IMR-90 (cell line): Measurements from ENCODE around the gene GGACT. TPM values are rescaled to one million over a fixed set of nuclear protein-coding genes. Genes with fewer than 3 reads are reported as not detected.

ENCODE experiments used
- ATAC-seq: fragments of 200-7000 bp; cut with Tn5 transposase; 2 replicates; pipeline ENCODE4 v1.9.1; 2020; ENCODE audit warnings: low read depth, mild to moderate bottlenecking, moderate library complexity
- BruUV-seq: library from RNA; stranded (reverse); fragments of 400-500 nt; replicated peaks from 2 replicates; lab custom pipeline; 2021; lab: Mats Ljungman, UMichigan
- CTCF ChIA-PET: fragments of 300-600 bp; formaldehyde crosslinking; extraction: SDS; loops from one replicate; lab custom pipeline; 2021; ENCODE audit warnings: antibody characterized with exemption; lab: Yijun Ruan, JAX
- POLR2A ChIA-PET: fragments of 300-600 bp; sonication (Branson Sonifier 250); formaldehyde crosslinking; loops from one replicate; lab custom pipeline; 2022; ENCODE audit warnings: antibody characterized with exemption; ENCODE audit not compliant: unreplicated experiment; lab: Charles Lee
- DNase-seq: peaks from one replicate; pipeline ENCODE4 v3.0.0; 2013
- H2AFZ ChIP-seq: replicated peaks from 2 replicates; pipeline ENCODE3; 2013; ENCODE audit warnings: low read length, mild to moderate bottlenecking; ENCODE audit not compliant: poor library complexity
- H2AK5ac ChIP-seq: 2 replicates; pipeline ENCODE4 v1.6.1; 2013; ENCODE audit warnings: low read depth, low read length, inconsistent platforms
- H2AK9ac ChIP-seq: replicated peaks from 2 replicates; pipeline ENCODE3; 2013; ENCODE audit warnings: mild to moderate bottlenecking, low read depth, low read length, moderate library complexity; ENCODE audit not compliant: poor library complexity
- H2BK120ac ChIP-seq: 2 replicates; pipeline ENCODE4 v1.6.1; 2013; ENCODE audit warnings: low read depth, low read length, inconsistent platforms
- H2BK15ac ChIP-seq: 3 replicates; pipeline ENCODE4 v1.6.1; 2013; ENCODE audit warnings: low read depth, low read length, inconsistent platforms
- H2BK20ac ChIP-seq: 2 replicates; pipeline ENCODE4 v1.6.1; 2013; ENCODE audit warnings: low read depth, mild to moderate bottlenecking, inconsistent platforms, low read length, moderate library complexity
- H2BK5ac ChIP-seq: 2 replicates; pipeline ENCODE4 v1.6.1; 2013; ENCODE audit warnings: mild to moderate bottlenecking, low read depth, low read length, inconsistent platforms; ENCODE audit not compliant: poor library complexity, severe bottlenecking
- H3K14ac ChIP-seq: replicated peaks from 2 replicates; pipeline ENCODE4 v1.6.1; 2013; ENCODE audit warnings: low read depth, low read length, inconsistent platforms
- H3K18ac ChIP-seq: 2 replicates; pipeline ENCODE4 v1.6.1; 2013; ENCODE audit warnings: low read depth, low read length, control low read depth
- H3K23ac ChIP-seq: 2 replicates; pipeline ENCODE4 v1.6.1; 2013; ENCODE audit warnings: low read depth, low read length, inconsistent platforms
- H3K27ac ChIP-seq: 2 replicates; pipeline ENCODE4 v1.5.1; 2013; ENCODE audit warnings: mild to moderate bottlenecking, control low read depth, low read length; ENCODE audit not compliant: insufficient read depth
- H3K27me3 ChIP-seq: 2 replicates; pipeline ENCODE4 v1.6.1; 2013; ENCODE audit warnings: low read length; ENCODE audit not compliant: control insufficient read depth, insufficient read depth
- H3K36me3 ChIP-seq: 2 replicates; pipeline ENCODE4 v1.6.1; 2013; ENCODE audit warnings: low read length, mixed read lengths; ENCODE audit not compliant: control insufficient read depth, insufficient read depth
- H3K4ac ChIP-seq: 2 replicates; pipeline ENCODE4 v1.6.1; 2013; ENCODE audit warnings: low read depth, low read length, inconsistent platforms
- H3K4me1 ChIP-seq: 2 replicates; pipeline ENCODE4 v1.6.1; 2013; ENCODE audit warnings: low read length, mixed read lengths; ENCODE audit not compliant: control insufficient read depth, insufficient read depth
- H3K4me2 ChIP-seq: 2 replicates; pipeline ENCODE4 v1.6.1; 2013; ENCODE audit warnings: low read depth, mild to moderate bottlenecking, control low read depth, low read length, moderate library complexity
- H3K4me3 ChIP-seq: 2 replicates; pipeline ENCODE4 v1.5.1; 2013; ENCODE audit warnings: low read depth, mild to moderate bottlenecking, control low read depth, low read length, moderate library complexity; ENCODE audit not compliant: insufficient read depth
- H3K56ac ChIP-seq: 2 replicates; pipeline ENCODE4 v1.6.1; 2013; ENCODE audit warnings: low read length, inconsistent platforms; ENCODE audit not compliant: insufficient read depth; ENCODE audit errors: extremely low read depth
- H3K79me1 ChIP-seq, 2 experiments: 2 replicates each; pipeline ENCODE4 v1.6.1; 2013; ENCODE audit warnings: low read length in 2 of 2, inconsistent platforms in 1 of 2, low read depth in 1 of 2
- H3K9ac ChIP-seq: 2 replicates; pipeline ENCODE4 v1.6.1; 2013; ENCODE audit warnings: low read depth, low read length, control low read depth
- H3K9me1 ChIP-seq: 2 replicates; pipeline ENCODE4 v1.6.1; 2013; ENCODE audit warnings: low read length, inconsistent platforms; ENCODE audit not compliant: insufficient read depth
- H3K9me3 ChIP-seq: 2 replicates; pipeline ENCODE4 v1.6.1; 2013; ENCODE audit warnings: low read length; ENCODE audit not compliant: control insufficient read depth, insufficient read depth
- H4K20me1 ChIP-seq: 2 replicates; pipeline ENCODE4 v1.6.1; 2013; ENCODE audit warnings: low read length, inconsistent platforms; ENCODE audit not compliant: insufficient read depth
- H4K5ac ChIP-seq: 2 replicates; pipeline ENCODE4 v1.6.1; 2013; ENCODE audit warnings: mild to moderate bottlenecking, low read depth, low read length, control low read depth
- H4K8ac ChIP-seq, 2 experiments: 2 replicates each; pipeline ENCODE4 v1.6.1; 2013; ENCODE audit warnings: low read depth in 2 of 2, low read length in 2 of 2, control low read depth in 1 of 2, inconsistent platforms in 1 of 2
- H4K91ac ChIP-seq: 2 replicates; pipeline ENCODE4 v1.6.1; 2013; ENCODE audit warnings: low read depth, low read length, inconsistent platforms; ENCODE audit not compliant: insufficient read depth
- MAFK ChIP-seq: IDR thresholded peaks from 2 replicates; pipeline ENCODE4 v1.6.1; 2012; ENCODE audit warnings: low read depth, low read length, improper control_type of control experiment
- MXI1 ChIP-seq: IDR thresholded peaks from 2 replicates; pipeline ENCODE4 v1.6.1; 2012; ENCODE audit warnings: low read depth, mild to moderate bottlenecking, low read length, moderate library complexity, borderline replicate concordance
- WGBS, 2 experiments: methylation state at CpG; one replicate each; pipeline versions ENCODE4 v1.1.5 to v1.1.7; 2013; ENCODE audit warnings: missing lambda C conversion rate in 2 of 2; ENCODE audit not compliant: insufficient read length in 1 of 2; ENCODE audit errors: extremely low coverage in 2 of 2; 5-methylcytosine and 5-hydroxymethylcytosine counted together
- dilution Hi-C: fragments of 300-500 bp; cut with HindIII; formaldehyde crosslinking; loops from one replicate; pipeline ENCODE4 v1.14.3; 2018; ENCODE audit warnings: low sequenced_read_pairs; ENCODE audit not compliant: unreplicated experiment
- in situ Hi-C: fragments of 300-500 bp; cut with MboI; formaldehyde crosslinking; loops from 3 replicates; pipeline ENCODE4 v1.14.3; 2019; ENCODE audit warnings: low sequenced_read_pairs, inconsistent platforms, mixed read lengths
- intact Hi-C: fragments of 100-400 bp; cut with micrococcal nuclease; formaldehyde crosslinking; loops from 2 replicates; pipeline ENCODE4 v1.10.0; 2022
- polyA plus RNA-seq, 3 experiments: library from polyadenylated mRNA; depleted of rRNA; stranded (reverse); fragments of >200 nt; gene quantifications; 2 replicates each; pipeline ENCODE4 v1.2.3, GENCODE V29; 2012; ENCODE audit warnings: low replicate concordance in 1 of 3
- total RNA-seq: library from RNA; depleted of rRNA; stranded (reverse); fragments of >200 nt; gene quantifications from 2 replicates; pipeline ENCODE4 v1.2.3, GENCODE V29; 2012

The GGACT gene
- total and polyA plus RNA-seq, 2 of the 4 experiments (the other 2 are of a cell fraction) = 2.0 to 2.6 TPM

DNA sequence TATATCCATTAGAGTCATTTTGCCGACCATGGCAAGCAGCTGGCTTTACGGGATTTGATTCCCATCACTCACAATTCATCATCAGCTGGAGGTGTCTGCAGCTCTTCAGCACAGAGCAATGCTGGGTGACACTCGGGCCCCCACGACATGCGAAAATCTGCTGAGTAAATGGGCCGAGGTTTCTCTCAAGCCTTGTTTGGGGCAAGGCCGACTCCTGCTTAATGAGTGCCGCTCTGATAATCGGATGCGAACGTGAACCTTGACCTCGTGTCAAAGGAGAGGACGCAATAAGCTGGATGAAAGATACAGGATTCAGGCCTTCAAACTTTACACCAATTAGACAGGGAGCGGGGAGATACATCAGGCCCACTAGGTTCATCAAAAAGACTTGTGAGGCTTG is 65.2 kb downstream of the GGACT start:
- in situ Hi-C loops = no loop called here
- Histone ChIP-seq H3K4me3 (no peak overlapping the region), H3K36me3 (peaks cover 7% of the 10 kb centered on the region), H3K27me3 (no peaks in the 10 kb centered on the region), H2BK120ac (no peak overlapping the region), H3K27ac (no peak overlapping the region), H4K8ac (no peak overlapping the region), H2BK15ac (no peak overlapping the region), H3K9ac (no peak overlapping the region), H4K20me1 (no peaks in the 10 kb centered on the region), H3K9me1 (no peaks in the 10 kb centered on the region; the same call in 1 of the 2 replicates), H2AK9ac (no peak overlapping the region), H3K14ac (no peak overlapping the region), H4K91ac (no peak overlapping the region), H3K18ac (no peak overlapping the region), H4K5ac (no peak overlapping the region), H2AFZ (no peak overlapping the region), H2BK20ac (no peak overlapping the region), H3K9me3 (no peaks in the 10 kb centered on the region), H3K4ac (no peak overlapping the region), H3K4me2 (no peak overlapping the region), H3K56ac (no peak overlapping the region), H3K79me1 (no peaks in the 10 kb centered on the region), H3K23ac (no peak overlapping the region), H3K4me1 (no peaks in the 10 kb centered on the region), H2AK5ac (no peak overlapping the region), H2BK5ac (no peak overlapping the region)
- ChIA-PET POLR2A (no interaction called here), CTCF (no interaction called here)
- intact Hi-C loops = no loop called here
- no TSS peak for BruUV-seq
- DNase-seq (no peak), ATAC-seq (no peak)
- no peak for TF ChIP-seq MAFK
- no peak for TF ChIP-seq MXI1
- 72% methylated on average over 5 of the region's 14 CpGs; no CpG with 5 or more reads in 1 of the 2 experiments for WGBS, 2 experiments
- dilution Hi-C loops = no loop called here
